SK-N-SH (cell line): Measurements from ENCODE around the gene TULP4. TPM values are rescaled to one million over a fixed set of nuclear protein-coding genes. Genes with fewer than 3 reads are reported as not detected.

Source experiments
- CTCF ChIA-PET: fragments of 300-600, 350-600 bp; formaldehyde crosslinking; extraction: SDS; loops from one replicate; lab custom pipeline; 2021; lab: Yijun Ruan, JAX
- POLR2A ChIA-PET: fragments of 350-600 bp; sonication (Branson Sonifier 250); formaldehyde crosslinking; extraction: SDS; loops from one replicate; lab custom pipeline; 2020; ENCODE audit warnings: antibody characterized with exemption, inconsistent platforms; lab: Yijun Ruan, JAX
- DNase-seq: peaks from one replicate; pipeline ENCODE4 v3.0.0; 2012
- H2AFZ ChIP-seq: fragments of 200-600 bp; sonication (generic); 2 replicates; pipeline ENCODE4 v1.8.1; 2016; ENCODE audit warnings: antibody characterized with exemption, mild to moderate bottlenecking, low read depth
- H3F3A ChIP-seq: fragments of 200-600 bp; sonication (generic); replicated peaks from 2 replicates; pipeline ENCODE3; 2016; ENCODE audit warnings: antibody characterized with exemption, mild to moderate bottlenecking; ENCODE audit not compliant: insufficient read depth
- H3K27ac ChIP-seq, 2 experiments: fragments of 200-500 bp in 1 of 2; fragments of 200-600 bp in 1 of 2; sonication (Bioruptor generic) in 1 of 2; sonication (generic), shearing (Covaris generic) in 1 of 2; 2 replicates each; pipeline versions ENCODE4 v1.5.1 to v1.6.1; 2014 to 2016; ENCODE audit warnings: low read depth in 2 of 2, inconsistent platforms in 1 of 2, low read length in 1 of 2, mild to moderate bottlenecking in 1 of 2, mixed read lengths in 1 of 2
- H3K27me3 ChIP-seq: fragments of 200-600 bp; sonication (generic), shearing (Covaris generic); 2 replicates; pipeline ENCODE4 v1.6.1; 2016; ENCODE audit warnings: mixed run types; ENCODE audit not compliant: insufficient read depth
- H3K36me3 ChIP-seq, 2 experiments: fragments of 200-500 bp in 1 of 2; fragments of 200-600 bp in 1 of 2; sonication (Bioruptor generic) in 1 of 2; sonication (generic) in 1 of 2; replicated peaks in 1 of 2; 2 replicates each; pipeline versions ENCODE3 to v1.5.1; 2014 to 2016; ENCODE audit warnings: low read length in 1 of 2, mild to moderate bottlenecking in 1 of 2; ENCODE audit not compliant: insufficient read depth in 2 of 2, control insufficient read depth in 1 of 2
- H3K4me1 ChIP-seq, 2 experiments: fragments of 200-500 bp in 1 of 2; fragments of 200-600 bp in 1 of 2; sonication (Bioruptor generic) in 1 of 2; sonication (generic), shearing (Covaris generic) in 1 of 2; 2 replicates each; pipeline versions ENCODE4 v1.5.1 to v1.6.1; 2014 to 2016; ENCODE audit warnings: low read depth in 1 of 2, low read length in 1 of 2, mixed run types in 1 of 2; ENCODE audit not compliant: insufficient read depth in 2 of 2, control insufficient read depth in 1 of 2
- H3K4me2 ChIP-seq: fragments of 200-600 bp; sonication (generic), shearing (Covaris generic); 2 replicates; pipeline ENCODE4 v1.6.1; 2017; ENCODE audit warnings: mixed run types
- H3K4me3 ChIP-seq, 2 experiments: fragments of 200-500 bp in 1 of 2; fragments of 200-600 bp in 1 of 2; sonication (Bioruptor generic) in 1 of 2; sonication (generic), shearing (Covaris generic) in 1 of 2; 2 replicates each; pipeline versions ENCODE4 v1.5.1 to v1.8.1; 2014 to 2016; ENCODE audit warnings: low read depth in 2 of 2, inconsistent platforms in 1 of 2, low read length in 1 of 2, mild to moderate bottlenecking in 1 of 2, mixed read lengths in 1 of 2, moderate library complexity in 1 of 2
- H3K79me2 ChIP-seq: fragments of 200-600 bp; sonication (generic); 2 replicates; pipeline ENCODE4 v1.8.1; 2017; ENCODE audit warnings: mild to moderate bottlenecking; ENCODE audit not compliant: insufficient read depth
- H3K9ac ChIP-seq: fragments of 200-600 bp; sonication (generic); 2 replicates; pipeline ENCODE4 v1.6.1; 2017; ENCODE audit warnings: mixed run types
- H3K9me2 ChIP-seq: fragments of 200-600 bp; sonication (generic); 2 replicates; pipeline ENCODE4 v1.6.1; 2017; ENCODE audit warnings: mixed run types
- H3K9me3 ChIP-seq: fragments of 200-600 bp; sonication (generic); 2 replicates; pipeline ENCODE4 v1.6.1; 2017; ENCODE audit warnings: mixed run types, mild to moderate bottlenecking, moderate library complexity
- H4K20me1 ChIP-seq: fragments of 200-600 bp; sonication (generic); 2 replicates; pipeline ENCODE4 v1.6.1; 2017; ENCODE audit warnings: mild to moderate bottlenecking, mixed run types; ENCODE audit not compliant: insufficient read depth
- EZH2phosphoT487 ChIP-seq: fragments of 200-600 bp; sonication (generic); IDR thresholded peaks from 2 replicates; pipeline ENCODE4 v1.6.1; 2017; ENCODE audit warnings: low read depth, mixed run types, mild to moderate bottlenecking, antibody characterized with exemption, moderate library complexity, borderline replicate concordance
- FOSL2 ChIP-seq: IDR thresholded peaks from 2 replicates; pipeline ENCODE4 v1.4.0; 2012; ENCODE audit warnings: low read depth, mild to moderate bottlenecking, moderate library complexity, borderline replicate concordance
- FOXJ3 ChIP-seq: sonication (generic); formaldehyde crosslinking; IDR thresholded peaks from 2 replicates; pipeline ENCODE4 v1.5.1; 2020; ENCODE audit warnings: mild to moderate bottlenecking, missing genetic modification reagents
- FOXM1 ChIP-seq: IDR thresholded peaks from 2 replicates; pipeline ENCODE4 v1.4.0; 2012; ENCODE audit warnings: low read depth, mild to moderate bottlenecking
- GABPA ChIP-seq: IDR thresholded peaks from 2 replicates; pipeline ENCODE4 v1.4.0; 2012; ENCODE audit warnings: low read depth, mild to moderate bottlenecking
- MXI1 ChIP-seq: IDR thresholded peaks from 2 replicates; pipeline ENCODE4 v1.6.1; 2012; ENCODE audit warnings: mild to moderate bottlenecking, low read depth, low read length, improper control_type of control experiment
- NFIC ChIP-seq: IDR thresholded peaks from 2 replicates; pipeline ENCODE4 v1.4.0; 2012; ENCODE audit warnings: borderline replicate concordance
- NRF1 ChIP-seq: IDR thresholded peaks from 2 replicates; pipeline ENCODE4 v1.6.1; 2012; ENCODE audit warnings: low read depth, mild to moderate bottlenecking, low read length
- POLR2AphosphoS5 ChIP-seq: IDR thresholded peaks from 2 replicates; pipeline ENCODE4 v1.6.1; 2012; ENCODE audit warnings: low read depth, low read length
- RAD21 ChIP-seq: IDR thresholded peaks from 2 replicates; pipeline ENCODE4 v1.6.1; 2012; ENCODE audit warnings: mild to moderate bottlenecking, low read length
- RFX5 ChIP-seq: IDR thresholded peaks from 2 replicates; pipeline ENCODE4 v1.6.1; 2012; ENCODE audit warnings: mild to moderate bottlenecking, improper control_type of control experiment, low read length
- RXRA ChIP-seq: IDR thresholded peaks from 2 replicates; pipeline ENCODE4 v1.4.0; 2012; ENCODE audit warnings: low read depth, mild to moderate bottlenecking, borderline replicate concordance
- SIN3A ChIP-seq: IDR thresholded peaks from 2 replicates; pipeline ENCODE4 v1.6.1; 2012; ENCODE audit warnings: low read depth, mild to moderate bottlenecking, low read length, moderate library complexity, borderline replicate concordance
- TCF12 ChIP-seq: IDR thresholded peaks from 2 replicates; pipeline ENCODE4 v1.4.0; 2012
- TEAD4 ChIP-seq: IDR thresholded peaks from 2 replicates; pipeline ENCODE4 v1.4.0; 2012; ENCODE audit warnings: mild to moderate bottlenecking, borderline replicate concordance; ENCODE audit not compliant: insufficient read depth
- WGBS: methylation state at CpG from one replicate; pipeline ENCODE4 v1.1.6; 2017; ENCODE audit warnings: low lambda C conversion rate; 5-methylcytosine and 5-hydroxymethylcytosine counted together
- polyA plus RNA-seq, 3 experiments: library from polyadenylated mRNA; depleted of rRNA; stranded (reverse); fragments of >200 nt; gene quantifications; 2 replicates each; pipeline ENCODE4 v1.2.3, GENCODE V29; 2012
- TF ChIP-seq, protein P1 (sequence below): IDR thresholded peaks from 2 replicates; pipeline ENCODE4 v1.4.0; 2012; ENCODE audit warnings: low read depth
- TF ChIP-seq, protein P2 (sequence below): IDR thresholded peaks from 2 replicates; pipeline ENCODE4 v1.4.0; 2012; ENCODE audit warnings: low read depth, borderline replicate concordance
- TF ChIP-seq, protein P3 (sequence below): fragments of 200-600 bp; sonication (generic); IDR thresholded peaks from 2 replicates; pipeline ENCODE4 v1.6.1; 2017; ENCODE audit warnings: antibody characterized with exemption, mild to moderate bottlenecking, moderate library complexity
- TF ChIP-seq, protein P4 (sequence below): fragments of 150-350 bp; IDR thresholded peaks from 2 replicates; pipeline ENCODE4 v1.6.1; 2017; ENCODE audit warnings: antibody characterized with exemption, low read length, low read depth, borderline replicate concordance

The TULP4 gene
- polyA plus RNA-seq, 1 of the 3 experiments (the other 2 are of a cell fraction), result 5.9 TPM

DNA sequence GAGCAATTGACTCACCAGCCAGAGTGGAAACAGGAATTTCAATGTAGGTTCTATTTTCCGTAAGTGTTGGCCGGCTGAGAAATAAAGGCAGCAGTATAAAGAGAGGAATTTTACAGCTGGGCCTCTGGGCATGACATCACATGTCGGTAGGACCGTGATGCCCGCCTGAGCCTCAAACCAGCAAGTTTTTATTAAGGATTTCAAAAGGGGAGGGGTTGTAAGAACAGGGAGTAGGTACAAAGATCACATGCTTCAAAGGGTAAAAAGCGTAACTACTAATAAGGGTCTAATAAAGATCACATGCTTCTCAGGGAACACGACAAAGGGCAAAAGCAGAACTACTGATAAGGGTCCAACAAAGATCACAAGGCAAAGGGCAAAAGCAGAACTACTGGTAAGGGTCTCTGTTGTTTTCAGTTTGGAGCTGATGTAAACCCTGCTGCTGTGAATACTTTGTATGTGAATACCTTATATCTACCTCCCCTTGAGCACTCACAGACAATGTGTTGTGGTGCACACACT, 9.0 kb upstream of the TULP4 start:
- TF ChIP-seq FOXJ3 (CRISPR knock-in tag) (no peak), MXI1 (no peak), TEAD4 (no peak), RAD21 (no peak), SIN3A (no peak), NFIC (no peak), RXRA (no peak)
- TF ChIP-seq, protein P1, sequence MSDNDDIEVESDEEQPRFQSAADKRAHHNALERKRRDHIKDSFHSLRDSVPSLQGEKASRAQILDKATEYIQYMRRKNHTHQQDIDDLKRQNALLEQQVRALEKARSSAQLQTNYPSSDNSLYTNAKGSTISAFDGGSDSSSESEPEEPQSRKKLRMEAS, result no peak
- TF ChIP-seq, protein P2, sequence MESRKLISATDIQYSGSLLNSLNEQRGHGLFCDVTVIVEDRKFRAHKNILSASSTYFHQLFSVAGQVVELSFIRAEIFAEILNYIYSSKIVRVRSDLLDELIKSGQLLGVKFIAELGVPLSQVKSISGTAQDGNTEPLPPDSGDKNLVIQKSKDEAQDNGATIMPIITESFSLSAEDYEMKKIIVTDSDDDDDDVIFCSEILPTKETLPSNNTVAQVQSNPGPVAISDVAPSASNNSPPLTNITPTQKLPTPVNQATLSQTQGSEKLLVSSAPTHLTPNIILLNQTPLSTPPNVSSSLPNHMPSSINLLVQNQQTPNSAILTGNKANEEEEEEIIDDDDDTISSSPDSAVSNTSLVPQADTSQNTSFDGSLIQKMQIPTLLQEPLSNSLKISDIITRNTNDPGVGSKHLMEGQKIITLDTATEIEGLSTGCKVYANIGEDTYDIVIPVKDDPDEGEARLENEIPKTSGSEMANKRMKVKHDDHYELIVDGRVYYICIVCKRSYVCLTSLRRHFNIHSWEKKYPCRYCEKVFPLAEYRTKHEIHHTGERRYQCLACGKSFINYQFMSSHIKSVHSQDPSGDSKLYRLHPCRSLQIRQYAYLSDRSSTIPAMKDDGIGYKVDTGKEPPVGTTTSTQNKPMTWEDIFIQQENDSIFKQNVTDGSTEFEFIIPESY, result no peak
- Histone ChIP-seq H3F3A (peaks cover 3% of the 10 kb centered on the region), H3K9ac (no peak overlapping the region), H3K9me2 (no peaks in the 10 kb centered on the region), H3K4me3 (no peak overlapping the region), H2AFZ (no peak overlapping the region), H3K27ac (no peak overlapping the region), H3K36me3 (peaks cover 2 to 19% of the 10 kb centered on the region in 2 experiments), H3K27me3 (no peaks in the 10 kb centered on the region), H4K20me1 (no peaks in the 10 kb centered on the region), H3K4me1 (peaks cover 0 to 7% of the 10 kb centered on the region in 2 experiments; a peak in 2 of 4 replicates), H3K9me3 (no peaks in the 10 kb centered on the region), H3K79me2 (0 out of 2 replicates have a peak, but pooled peaks cover 4% of the 10 kb centered on the region), H3K4me2 (no peak overlapping the region)
- 85% methylated on average over 7 of the region's 7 CpGs for WGBS
- POLR2A ChIA-PET, result no interaction called here
- CTCF ChIA-PET, result no interaction called here
- no peak for DNase-seq

DNA sequence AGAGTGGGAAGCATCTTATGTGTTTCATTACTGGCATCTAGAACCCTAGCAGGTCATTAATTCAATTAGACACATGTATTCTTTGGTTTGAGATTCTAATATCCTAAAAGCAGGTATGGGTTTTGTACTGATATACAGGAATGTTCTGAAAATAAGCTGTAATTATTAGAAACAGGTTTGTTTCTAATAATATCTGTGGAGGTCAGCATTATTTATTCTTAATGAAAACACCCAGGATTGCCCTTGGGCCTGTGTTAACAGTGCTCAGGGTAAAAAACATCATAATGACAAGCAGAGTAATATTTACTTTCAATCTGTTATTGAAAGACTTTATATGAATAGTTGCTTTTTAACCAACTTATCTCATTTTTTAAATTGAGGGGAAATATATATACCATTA, 8.0 kb upstream of the TULP4 start:
- POLR2A ChIA-PET, result no interaction called here
- Histone ChIP-seq H3K9me3 (no peaks in the 10 kb centered on the region), H2AFZ (no peak overlapping the region), H3K27ac (no peak overlapping the region; a peak in 1 of 4 replicates), H3K27me3 (no peaks in the 10 kb centered on the region), H3K4me2 (no peak overlapping the region), H3K4me1 (peaks cover 0 to 7% of the 10 kb centered on the region in 2 experiments; a peak in 2 of 4 replicates), H3K36me3 (peaks cover 2 to 12% of the 10 kb centered on the region in 2 experiments), H3F3A (peaks cover 3% of the 10 kb centered on the region), H4K20me1 (no peaks in the 10 kb centered on the region), H3K79me2 (0 out of 2 replicates have a peak, but pooled peaks cover 4% of the 10 kb centered on the region), H3K9me2 (no peaks in the 10 kb centered on the region), H3K4me3 (no peak overlapping the region), H3K9ac (no peak overlapping the region)
- TF ChIP-seq GABPA (no peak), MXI1 (no peak), RFX5 (no peak), EZH2phosphoT487 (no peak), FOXM1 (no peak), POLR2AphosphoS5 (no peak), TCF12 (no peak), NFIC (no peak), NRF1 (no peak), FOSL2 (no peak)
- TF ChIP-seq, protein P3, sequence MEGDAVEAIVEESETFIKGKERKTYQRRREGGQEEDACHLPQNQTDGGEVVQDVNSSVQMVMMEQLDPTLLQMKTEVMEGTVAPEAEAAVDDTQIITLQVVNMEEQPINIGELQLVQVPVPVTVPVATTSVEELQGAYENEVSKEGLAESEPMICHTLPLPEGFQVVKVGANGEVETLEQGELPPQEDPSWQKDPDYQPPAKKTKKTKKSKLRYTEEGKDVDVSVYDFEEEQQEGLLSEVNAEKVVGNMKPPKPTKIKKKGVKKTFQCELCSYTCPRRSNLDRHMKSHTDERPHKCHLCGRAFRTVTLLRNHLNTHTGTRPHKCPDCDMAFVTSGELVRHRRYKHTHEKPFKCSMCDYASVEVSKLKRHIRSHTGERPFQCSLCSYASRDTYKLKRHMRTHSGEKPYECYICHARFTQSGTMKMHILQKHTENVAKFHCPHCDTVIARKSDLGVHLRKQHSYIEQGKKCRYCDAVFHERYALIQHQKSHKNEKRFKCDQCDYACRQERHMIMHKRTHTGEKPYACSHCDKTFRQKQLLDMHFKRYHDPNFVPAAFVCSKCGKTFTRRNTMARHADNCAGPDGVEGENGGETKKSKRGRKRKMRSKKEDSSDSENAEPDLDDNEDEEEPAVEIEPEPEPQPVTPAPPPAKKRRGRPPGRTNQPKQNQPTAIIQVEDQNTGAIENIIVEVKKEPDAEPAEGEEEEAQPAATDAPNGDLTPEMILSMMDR, result no peak
- TF ChIP-seq, protein P4, sequence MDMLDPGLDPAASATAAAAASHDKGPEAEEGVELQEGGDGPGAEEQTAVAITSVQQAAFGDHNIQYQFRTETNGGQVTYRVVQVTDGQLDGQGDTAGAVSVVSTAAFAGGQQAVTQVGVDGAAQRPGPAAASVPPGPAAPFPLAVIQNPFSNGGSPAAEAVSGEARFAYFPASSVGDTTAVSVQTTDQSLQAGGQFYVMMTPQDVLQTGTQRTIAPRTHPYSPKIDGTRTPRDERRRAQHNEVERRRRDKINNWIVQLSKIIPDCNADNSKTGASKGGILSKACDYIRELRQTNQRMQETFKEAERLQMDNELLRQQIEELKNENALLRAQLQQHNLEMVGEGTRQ, result no peak
- CTCF ChIA-PET, result no interaction called here
- no peak for DNase-seq
